Osteoblast (primary cell): ENCODE measurements around the gene DNAH7. TPM values are rescaled to one million over a fixed set of nuclear protein-coding genes. Genes with fewer than 3 reads are reported as not detected.

ENCODE experiments used
- DNase-seq: peaks from one replicate; pipeline ENCODE4 v3.0.0; 2011; ENCODE audit warnings: low spot score, mixed read lengths; ENCODE audit not compliant: insufficient read length; ENCODE audit errors: missing footprints
- H2AFZ ChIP-seq: 2 replicates; pipeline ENCODE4 v1.6.0; 2011; ENCODE audit warnings: mild to moderate bottlenecking, low read length
- H3K27ac ChIP-seq: 2 replicates; pipeline ENCODE4 v1.5.1; 2011; ENCODE audit warnings: mild to moderate bottlenecking, low read depth, low read length, moderate library complexity
- H3K27me3 ChIP-seq: 2 replicates; pipeline ENCODE4 v1.6.0; 2012; ENCODE audit warnings: mild to moderate bottlenecking, control low read depth, inconsistent platforms, low read length, moderate library complexity; ENCODE audit not compliant: insufficient read depth
- H3K36me3 ChIP-seq: 2 replicates; pipeline ENCODE4 v1.5.1; 2011; ENCODE audit warnings: mild to moderate bottlenecking, low read length, control low read depth, moderate library complexity; ENCODE audit not compliant: insufficient read depth
- H3K4me1 ChIP-seq: 2 replicates; pipeline ENCODE4 v1.5.1; 2011; ENCODE audit warnings: mild to moderate bottlenecking, low read length, control low read depth, moderate library complexity; ENCODE audit not compliant: insufficient read depth
- H3K4me2 ChIP-seq: 2 replicates; pipeline ENCODE4 v1.6.0; 2011; ENCODE audit warnings: mild to moderate bottlenecking, low read length; ENCODE audit not compliant: insufficient read depth
- H3K4me3 ChIP-seq: fragments of 200-600 bp; sonication (generic); 3 replicates; pipeline ENCODE4 v1.5.1; 2012; ENCODE audit warnings: mild to moderate bottlenecking, low read length, inconsistent platforms; ENCODE audit not compliant: insufficient read depth
- H3K79me2 ChIP-seq: 2 replicates; pipeline ENCODE4 v1.6.0; 2012; ENCODE audit warnings: mild to moderate bottlenecking, low read length, control low read depth, inconsistent platforms; ENCODE audit not compliant: insufficient read depth
- H3K9me3 ChIP-seq: 2 replicates; pipeline ENCODE4 v1.5.1; 2011; ENCODE audit warnings: low read depth, low read length, control low read depth
- H4K20me1 ChIP-seq: 2 replicates; pipeline ENCODE4 v1.6.0; 2012; ENCODE audit warnings: mild to moderate bottlenecking, low read length, control low read depth; ENCODE audit not compliant: insufficient read depth
- total RNA-seq: library from RNA; depleted of rRNA; stranded (reverse); fragments of >200 nt; gene quantifications from 2 replicates; pipeline ENCODE4 v1.2.3, GENCODE V29; 2012
- TF ChIP-seq, protein P1 (sequence below): IDR thresholded peaks from 2 replicates; pipeline ENCODE4 v1.5.1; 2011; ENCODE audit warnings: mild to moderate bottlenecking, low read depth, low read length, moderate library complexity; ENCODE audit errors: extremely low read depth

Gene DNAH7
- total RNA-seq, 1 donor = 2.5 TPM

DNA sequence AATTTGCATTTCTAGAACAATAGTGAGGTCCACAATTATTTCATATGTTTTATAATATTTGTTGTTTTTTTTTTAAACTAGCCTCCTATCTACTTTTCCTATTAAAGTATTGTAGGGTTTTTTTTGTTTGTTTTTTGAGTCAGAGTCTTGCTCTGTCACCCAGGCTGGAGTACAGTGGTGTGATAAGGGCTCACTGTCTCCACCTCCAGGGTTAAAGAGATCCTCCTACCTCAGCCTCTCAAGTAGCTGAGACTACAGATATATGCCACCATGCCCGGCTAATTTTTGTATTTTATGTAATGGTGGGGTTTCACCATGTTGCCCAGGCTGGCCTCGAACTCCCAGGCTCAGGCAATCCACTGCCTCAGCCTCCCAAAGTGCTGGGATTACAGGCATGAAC, 289.1 kb downstream of the DNAH7 start:
- no peaks in the 10 kb centered on the region for H3K4me1 ChIP-seq
- H3K9me3 ChIP-seq = no peaks in the 10 kb centered on the region
- no peaks in the 10 kb centered on the region for H3K79me2 ChIP-seq
- H3K4me2 ChIP-seq = no peak overlapping the region
- no peak overlapping the region for H2AFZ ChIP-seq
- H4K20me1 ChIP-seq = no peaks in the 10 kb centered on the region
- TF ChIP-seq, protein P1, sequence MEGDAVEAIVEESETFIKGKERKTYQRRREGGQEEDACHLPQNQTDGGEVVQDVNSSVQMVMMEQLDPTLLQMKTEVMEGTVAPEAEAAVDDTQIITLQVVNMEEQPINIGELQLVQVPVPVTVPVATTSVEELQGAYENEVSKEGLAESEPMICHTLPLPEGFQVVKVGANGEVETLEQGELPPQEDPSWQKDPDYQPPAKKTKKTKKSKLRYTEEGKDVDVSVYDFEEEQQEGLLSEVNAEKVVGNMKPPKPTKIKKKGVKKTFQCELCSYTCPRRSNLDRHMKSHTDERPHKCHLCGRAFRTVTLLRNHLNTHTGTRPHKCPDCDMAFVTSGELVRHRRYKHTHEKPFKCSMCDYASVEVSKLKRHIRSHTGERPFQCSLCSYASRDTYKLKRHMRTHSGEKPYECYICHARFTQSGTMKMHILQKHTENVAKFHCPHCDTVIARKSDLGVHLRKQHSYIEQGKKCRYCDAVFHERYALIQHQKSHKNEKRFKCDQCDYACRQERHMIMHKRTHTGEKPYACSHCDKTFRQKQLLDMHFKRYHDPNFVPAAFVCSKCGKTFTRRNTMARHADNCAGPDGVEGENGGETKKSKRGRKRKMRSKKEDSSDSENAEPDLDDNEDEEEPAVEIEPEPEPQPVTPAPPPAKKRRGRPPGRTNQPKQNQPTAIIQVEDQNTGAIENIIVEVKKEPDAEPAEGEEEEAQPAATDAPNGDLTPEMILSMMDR = peak; percentile 8
- no peak for DNase-seq
- H3K36me3 ChIP-seq = no peaks in the 10 kb centered on the region
- H3K4me3 ChIP-seq = no peak overlapping the region
- H3K27me3 ChIP-seq = no peaks in the 10 kb centered on the region
- H3K27ac ChIP-seq = no peak overlapping the region

DNA sequence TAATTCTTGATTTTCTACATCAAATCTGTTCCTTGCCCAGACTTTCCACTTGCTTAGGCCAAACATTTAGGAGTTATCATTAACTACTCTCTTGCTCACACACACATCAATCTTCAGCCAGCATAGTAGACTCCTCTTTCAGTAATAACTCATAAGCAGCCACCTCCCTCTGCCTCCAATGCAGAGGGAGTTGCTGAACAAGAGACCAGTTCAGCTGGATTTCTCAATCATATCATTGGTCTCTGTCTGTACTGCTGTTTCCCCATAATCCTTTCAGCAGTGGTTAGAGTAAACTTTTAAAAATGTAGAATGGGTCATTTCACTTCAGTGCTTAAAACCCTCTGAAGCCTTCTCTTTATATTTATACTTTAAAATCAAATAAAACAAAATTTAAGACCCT, 298.7 kb downstream of the DNAH7 start:
- no peak overlapping the region for H2AFZ ChIP-seq
- H3K79me2 ChIP-seq = no peaks in the 10 kb centered on the region
- no peaks in the 10 kb centered on the region for H3K36me3 ChIP-seq
- no peaks in the 10 kb centered on the region for H3K27me3 ChIP-seq
- TF ChIP-seq, protein P1 = no peak
- H3K27ac ChIP-seq = no peak overlapping the region
- no peaks in the 10 kb centered on the region for H4K20me1 ChIP-seq
- DNase-seq = no peak
- peaks cover 4% of the 10 kb centered on the region for H3K4me1 ChIP-seq
- H3K4me3 ChIP-seq = no peak overlapping the region
- no peaks in the 10 kb centered on the region for H3K9me3 ChIP-seq
- H3K4me2 ChIP-seq = no peak overlapping the region

DNA sequence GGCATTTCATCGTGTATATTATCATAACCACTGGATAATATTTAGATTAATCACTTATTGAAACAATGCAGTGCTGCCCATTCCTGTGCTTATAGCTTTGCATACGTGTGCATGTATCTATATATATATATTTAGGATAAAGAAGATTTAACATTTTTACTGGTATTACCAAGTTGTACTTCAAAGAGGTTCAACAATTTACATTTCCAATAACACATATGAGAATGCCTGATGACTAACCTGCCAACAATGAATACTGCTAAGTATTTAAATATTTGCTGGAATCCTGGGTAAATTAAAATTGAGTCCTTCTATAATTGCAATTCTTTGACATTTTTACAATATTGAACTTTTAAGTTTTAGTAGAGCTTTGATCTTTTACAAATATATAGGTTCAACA, 300.2 kb downstream of the DNAH7 start:
- no peaks in the 10 kb centered on the region for H4K20me1 ChIP-seq
- no peak overlapping the region for H3K4me2 ChIP-seq
- TF ChIP-seq, protein P1 = no peak

DNA sequence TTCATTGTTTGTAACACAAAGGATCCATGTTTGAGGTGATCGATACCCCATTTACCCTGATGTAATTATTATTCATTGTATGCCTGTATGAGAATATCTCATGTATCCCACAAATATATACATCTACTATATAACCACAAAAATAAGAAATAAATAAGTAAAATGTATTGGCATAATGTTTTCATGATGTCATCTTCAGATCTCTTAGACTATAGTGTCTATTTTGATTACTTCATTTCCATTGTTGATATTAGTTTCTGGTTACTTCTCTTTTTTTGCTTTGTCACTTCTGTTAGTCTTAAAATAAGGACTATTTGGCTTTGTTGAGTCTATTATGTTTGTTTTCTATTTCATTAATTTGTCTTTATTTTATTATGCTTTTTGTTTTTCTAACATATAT, 301.9 kb downstream of the DNAH7 start:
- no peaks in the 10 kb centered on the region for H3K9me3 ChIP-seq
- H3K4me2 ChIP-seq = no peak overlapping the region
- peaks cover 4% of the 10 kb centered on the region for H3K4me1 ChIP-seq
- H3K79me2 ChIP-seq = no peaks in the 10 kb centered on the region
- H3K27me3 ChIP-seq = no peaks in the 10 kb centered on the region
- no peak overlapping the region for H2AFZ ChIP-seq
- H4K20me1 ChIP-seq = no peaks in the 10 kb centered on the region
- DNase-seq = no peak
- no peak overlapping the region for H3K27ac ChIP-seq
- no peak overlapping the region for H3K4me3 ChIP-seq
- TF ChIP-seq, protein P1 = no peak
- no peaks in the 10 kb centered on the region for H3K36me3 ChIP-seq

More for the DNA sequence above, 300.2 kb downstream of the DNAH7 start:
- Histone ChIP-seq H3K9me3 (no peaks in the 10 kb centered on the region), H3K27me3 (no peaks in the 10 kb centered on the region), H3K36me3 (no peaks in the 10 kb centered on the region), H3K27ac (no peak overlapping the region), H2AFZ (no peak overlapping the region), H3K4me3 (no peak overlapping the region), H3K79me2 (no peaks in the 10 kb centered on the region), H3K4me1 (peaks cover 4% of the 10 kb centered on the region)
- no peak for DNase-seq
